Measurements from ENCODE around the gene SCEL. TPM values are rescaled to one million over a fixed set of nuclear protein-coding genes. Genes with fewer than 3 reads are reported as not detected.

The SCEL gene
- total and polyA plus RNA-seq, 2 of the 8 experiments (the other 6 are each of a cell fraction or from before 2014, with no cell fraction given), result not detected

DNA sequence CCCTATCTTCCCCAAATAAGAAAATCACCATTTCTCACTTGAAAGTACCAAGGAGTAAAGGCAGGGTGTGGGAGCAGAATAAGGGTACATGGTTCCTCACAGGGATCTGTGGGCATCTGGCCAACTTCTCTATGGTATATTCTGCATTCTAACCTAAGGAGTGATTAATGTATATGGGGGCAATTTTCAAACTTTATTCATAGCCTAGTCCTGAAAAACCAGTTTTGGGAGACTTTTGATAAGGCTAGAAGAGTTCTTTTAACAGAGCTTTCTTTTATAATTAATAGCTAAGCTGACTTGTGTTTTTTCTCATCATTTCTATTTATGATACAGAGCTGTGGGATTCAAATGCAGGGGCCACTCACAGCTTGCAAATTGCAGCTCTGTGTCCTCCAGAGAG is 852 bp downstream of the SCEL start:
- H2AK5ac ChIP-seq (ENCODE audit: low read depth, low read length), result no peak overlapping the region
- no peak overlapping the region for H4K91ac ChIP-seq (replicated peaks; ENCODE audit: insufficient read length, low read length)
- H2BK15ac ChIP-seq (ENCODE audit: low read length), result no peak overlapping the region
- no peak overlapping the region for H3K4me2 ChIP-seq (ENCODE audit: insufficient read depth in 1 of 2, low read depth in 2 of 2, low read length in 2 of 2)
- H3K23me2 ChIP-seq (ENCODE audit: low read depth, low read length), result no peaks in the 10 kb centered on the region
- H3K27me3 ChIP-seq (replicated peaks in 1 of 4; ENCODE audit: control insufficient read depth in 3 of 4, extremely low read depth in 1 of 4, insufficient read depth in 3 of 4, low read length in 3 of 4), result no peaks in the 10 kb centered on the region
- no peak overlapping the region for H2BK20ac ChIP-seq (ENCODE audit: low read length)
- H2BK12ac ChIP-seq (ENCODE audit: low read depth, low read length), result no peak overlapping the region
- H3K36me3 ChIP-seq (ENCODE audit: control insufficient read depth in 2 of 4, insufficient read depth in 4 of 4, low read length in 3 of 4), result no peaks in the 10 kb centered on the region
- H2BK120ac ChIP-seq (replicated peaks; ENCODE audit: low read depth, low read length), result no peak overlapping the region
- H3K4me1 ChIP-seq (replicated peaks in 1 of 4; ENCODE audit: control insufficient read depth in 3 of 4, insufficient read depth in 4 of 4, low read length in 3 of 4), result no peaks in the 10 kb centered on the region
- H3K4me3 ChIP-seq (ENCODE audit: extremely low read depth in 1 of 4, insufficient read depth in 2 of 4, low read depth in 3 of 4, low read length in 4 of 4), result no peak overlapping the region
- H3K23ac ChIP-seq (ENCODE audit: insufficient read length), result no peak overlapping the region
- TF ChIP-seq JUN (IDR thresholded peaks at IDR 0.05; ENCODE audit: low read depth, low read length) (no peak), CBX8 (IDR thresholded peaks at IDR 0.05; ENCODE audit: borderline replicate concordance, low read depth, low read length) (no peak), ASH2L (IDR thresholded peaks at IDR 0.05; ENCODE audit: low read length) (no peak)
- no peak overlapping the region for H2BK5ac ChIP-seq (ENCODE audit: low read depth, low read length)
- no peak for FAIRE-seq
- H2AFZ ChIP-seq (ENCODE audit: low read length), result no peak overlapping the region
- POLR2A ChIA-PET (ENCODE audit: partially characterized antibody), result no interaction called here
- no peak overlapping the region for H3K9ac ChIP-seq (replicated peaks in 1 of 4; ENCODE audit: extremely low read depth in 1 of 4, low read depth in 3 of 4, low read length in 3 of 4)
- H4K20me1 ChIP-seq (replicated peaks in 1 of 2; ENCODE audit: control insufficient read depth in 1 of 2, insufficient read depth in 2 of 2, low read length in 2 of 2), result no peaks in the 10 kb centered on the region
- H3K79me1 ChIP-seq (ENCODE audit: low read depth, low read length), result no peaks in the 10 kb centered on the region
- no peak for DNase-seq (ENCODE audit: low read depth in 1 of 2, low spot score in 2 of 2)
- H3K56ac ChIP-seq (replicated peaks; ENCODE audit: insufficient read length, low read depth, low read length), result no peak overlapping the region
- no peak overlapping the region for H3K4ac ChIP-seq (replicated peaks; ENCODE audit: insufficient read length, low read depth, low read length)
- no peak overlapping the region for H4K5ac ChIP-seq (ENCODE audit: insufficient read length, low read depth, low read length)
- CTCF ChIA-PET (ENCODE audit: partially characterized antibody), result interaction anchor here (0.6 to 0.8 kb wide), 2 partner anchors 39 to 56 kb away, joined by 3 read pairs; no protein-coding TSS in a partner anchor
- no peak overlapping the region for H4K8ac ChIP-seq (ENCODE audit: extremely low read depth, insufficient read depth, low read length)
- no peak overlapping the region for H3K27ac ChIP-seq (ENCODE audit: low read depth, low read length)
- H3K9me3 ChIP-seq (ENCODE audit: insufficient read depth in 2 of 2, low read depth in 1 of 2, low read length in 1 of 2), result no peaks in the 10 kb centered on the region
- H3K14ac ChIP-seq (ENCODE audit: insufficient read length), result no peak overlapping the region
- H3K18ac ChIP-seq (ENCODE audit: extremely low read depth, low read length), result no peak overlapping the region
- H3K79me2 ChIP-seq (ENCODE audit: control insufficient read depth in 1 of 2, insufficient read depth in 2 of 2, low read length in 2 of 2), result no peaks in the 10 kb centered on the region
